GM18951 (cell line): Measurements from ENCODE around the gene FOXK2.
"Not testable (repeated sequence)": the region's sequence is repeated elsewhere in the genome, so short reads cannot be mapped to it uniquely, and the experiment has no call there.

Experiments used
- POLR2A ChIP-seq: IDR thresholded peaks from 4 replicates; pipeline ENCODE4 v1.6.1; 2011; ENCODE audit warnings: mild to moderate bottlenecking; ENCODE audit not compliant: insufficient read length, insufficient read depth; ENCODE audit errors: extremely low read depth
- in situ Hi-C: fragments of 300-500 bp; cut with MboI; formaldehyde crosslinking; loops from one replicate; pipeline ENCODE4 v1.12.0; 2022; ENCODE audit warnings: low sequenced_read_pairs, mixed read lengths, inconsistent platforms; ENCODE audit not compliant: unreplicated experiment

FOXK2 gene

DNA sequence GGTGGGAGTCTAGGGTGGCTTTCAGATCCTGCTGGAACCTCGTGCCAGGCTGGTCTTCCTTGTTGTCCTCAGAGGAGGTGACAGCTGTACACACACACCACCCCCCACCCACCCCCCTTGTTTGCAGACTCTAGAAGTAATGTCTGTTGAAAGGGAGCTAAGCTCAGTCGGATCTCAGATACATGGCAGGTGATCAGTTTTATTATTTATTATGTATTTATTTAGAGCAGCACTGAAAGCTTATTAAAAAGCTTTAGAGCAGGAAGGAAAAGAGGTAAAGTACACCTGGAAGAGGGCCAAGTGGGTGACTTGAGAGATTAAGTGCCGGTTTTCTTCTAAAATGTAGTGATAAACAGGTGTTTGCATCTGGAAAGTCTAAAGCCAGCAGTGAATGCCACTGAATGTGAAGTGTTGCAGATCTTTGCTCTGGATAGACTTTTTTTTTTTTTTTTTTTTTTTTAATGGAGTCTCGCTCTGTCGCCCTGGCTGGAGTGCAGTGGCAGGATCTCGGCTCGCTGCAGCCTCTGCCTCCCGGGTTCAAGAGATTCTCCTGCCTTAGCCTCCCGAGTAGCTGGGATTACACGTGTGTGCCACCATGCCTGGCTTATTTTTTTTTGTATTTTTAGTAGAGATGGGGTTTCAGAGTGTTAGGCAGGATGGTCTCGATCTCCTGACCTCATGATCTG, 40.2 kb downstream of the FOXK2 start:
- TF ChIP-seq POLR2A = no peak
- in situ Hi-C loops = no loop called here

DNA sequence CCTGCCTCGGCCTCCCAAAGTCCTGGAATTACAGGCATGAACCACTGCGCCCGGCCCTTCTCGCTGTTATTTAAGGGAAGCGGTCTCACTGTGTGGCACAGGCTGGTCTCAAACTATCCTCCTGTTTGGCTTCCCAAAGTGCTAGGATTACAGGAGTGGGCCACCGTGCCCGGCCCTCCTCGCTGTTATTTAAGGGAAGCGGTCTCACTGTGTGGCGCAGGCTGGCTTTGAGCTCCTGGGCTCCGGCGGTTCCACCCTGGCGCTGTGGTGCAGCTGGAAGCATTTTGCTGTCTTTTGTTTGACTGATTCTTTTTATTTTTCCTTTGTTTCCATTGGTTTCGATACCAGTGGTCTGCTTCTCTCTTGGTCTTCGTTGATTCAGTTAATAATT, 40.7 kb downstream of the FOXK2 start:
- in situ Hi-C loops = no loop called here
- TF ChIP-seq POLR2A = no peak

DNA sequence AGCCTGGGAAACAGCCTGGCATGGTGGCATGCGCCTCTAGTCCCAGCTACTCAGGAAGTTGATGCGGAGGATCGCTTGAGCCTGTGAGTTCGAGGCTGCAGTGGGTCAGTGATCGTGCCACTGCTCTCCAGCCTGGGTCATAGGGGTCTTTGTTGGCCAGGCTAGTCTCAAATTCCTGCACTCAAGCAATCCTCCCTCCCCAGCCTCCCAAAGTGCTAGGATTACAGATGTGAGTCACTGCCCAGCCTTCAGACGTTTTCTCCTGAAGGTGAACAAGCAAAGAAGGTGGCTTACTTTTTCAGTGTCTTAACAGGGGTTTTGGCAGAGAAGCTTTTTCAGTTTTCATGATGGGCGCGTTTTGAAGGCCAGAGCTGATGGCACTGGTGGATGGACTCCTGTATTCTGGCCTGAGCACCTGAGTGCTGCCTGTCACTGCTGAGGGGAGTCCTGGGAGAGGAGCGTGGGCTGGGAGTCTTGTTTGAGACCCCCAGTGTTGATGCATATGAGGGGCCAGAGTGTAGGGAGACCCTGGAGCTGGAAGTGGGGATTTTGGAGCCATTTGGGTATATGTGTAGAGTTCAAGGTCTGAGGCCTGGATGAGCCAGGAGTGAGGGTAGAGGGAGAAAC, 41.4 kb downstream of the FOXK2 start:
- TF ChIP-seq POLR2A = no peak
- in situ Hi-C loops = no loop called here

DNA sequence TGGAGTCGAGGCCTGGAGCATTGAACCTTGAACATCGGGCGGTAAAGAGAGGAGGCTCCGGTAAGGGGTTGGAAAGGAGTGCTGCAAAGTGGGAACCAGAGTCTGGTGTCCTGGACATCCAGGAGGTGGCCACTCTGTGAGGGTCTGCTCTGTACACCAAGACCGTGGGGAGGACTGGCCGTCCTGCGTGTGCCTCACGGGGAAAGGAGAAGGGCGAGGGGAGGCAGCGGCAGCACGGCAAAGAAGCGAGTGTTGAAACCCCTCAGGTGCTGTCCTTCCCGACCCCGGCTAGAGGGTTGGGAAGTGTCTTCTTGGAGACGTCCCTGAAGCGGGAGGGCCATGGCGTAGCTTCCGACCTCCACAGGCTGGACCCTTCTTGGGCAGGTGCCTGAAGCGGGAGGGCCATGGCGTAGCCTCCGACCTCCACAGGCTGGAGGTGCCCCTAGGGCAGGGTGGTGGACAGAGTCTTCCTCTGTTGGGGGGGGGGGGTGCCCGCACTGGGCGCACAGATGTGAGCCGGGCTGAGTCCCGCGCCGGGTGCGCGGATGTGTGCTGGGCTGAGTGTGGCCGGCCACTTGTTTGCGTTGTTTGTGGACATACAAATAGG, 42.0 kb downstream of the FOXK2 start:
- in situ Hi-C loops = no loop called here
- TF ChIP-seq POLR2A = no peak

DNA sequence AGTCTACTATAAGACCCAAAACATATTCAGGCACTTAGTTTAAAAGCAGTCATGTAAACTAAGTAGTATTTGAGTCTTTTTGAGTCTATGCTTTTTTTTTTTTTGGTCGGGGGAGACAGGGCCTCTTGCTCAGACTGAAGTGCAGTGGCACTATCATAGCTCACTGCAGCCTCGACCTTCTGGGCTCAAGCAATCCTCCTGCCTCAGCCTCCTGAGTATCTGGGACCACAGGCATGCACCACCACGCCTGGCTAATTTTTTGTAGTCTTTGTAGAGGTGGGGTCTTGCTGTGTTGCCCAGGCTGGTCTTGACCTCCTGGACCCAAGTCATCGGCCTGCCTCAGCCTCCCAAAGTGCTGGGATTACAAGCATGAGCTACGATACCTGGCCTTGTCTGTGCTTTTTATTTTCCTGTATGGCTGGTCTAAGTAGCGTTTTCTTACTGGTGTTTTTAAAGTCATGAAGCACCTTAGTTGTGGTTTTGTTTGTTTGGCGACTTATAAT, 43.2 kb downstream of the FOXK2 start:
- in situ Hi-C loops = not testable (repeated sequence)

DNA sequence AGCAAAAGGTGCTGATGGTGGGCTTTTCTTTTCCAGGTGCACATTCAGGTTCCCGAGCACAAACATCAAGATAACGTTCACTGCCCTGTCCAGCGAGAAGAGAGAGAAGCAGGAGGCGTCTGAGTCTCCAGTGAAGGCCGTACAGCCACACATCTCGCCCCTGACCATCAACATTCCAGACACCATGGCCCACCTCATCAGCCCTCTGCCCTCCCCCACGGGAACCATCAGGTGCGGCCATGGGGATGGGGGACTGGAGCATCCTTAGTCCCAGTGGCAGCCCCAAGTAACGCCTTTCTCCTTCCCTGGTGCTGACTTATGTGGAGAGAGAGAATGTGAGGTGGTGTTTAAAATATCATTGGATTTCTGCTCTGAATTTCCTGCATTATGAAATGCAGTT, 43.8 kb downstream of the FOXK2 start:
- TF ChIP-seq POLR2A = no peak
- in situ Hi-C loops = no loop called here

DNA sequence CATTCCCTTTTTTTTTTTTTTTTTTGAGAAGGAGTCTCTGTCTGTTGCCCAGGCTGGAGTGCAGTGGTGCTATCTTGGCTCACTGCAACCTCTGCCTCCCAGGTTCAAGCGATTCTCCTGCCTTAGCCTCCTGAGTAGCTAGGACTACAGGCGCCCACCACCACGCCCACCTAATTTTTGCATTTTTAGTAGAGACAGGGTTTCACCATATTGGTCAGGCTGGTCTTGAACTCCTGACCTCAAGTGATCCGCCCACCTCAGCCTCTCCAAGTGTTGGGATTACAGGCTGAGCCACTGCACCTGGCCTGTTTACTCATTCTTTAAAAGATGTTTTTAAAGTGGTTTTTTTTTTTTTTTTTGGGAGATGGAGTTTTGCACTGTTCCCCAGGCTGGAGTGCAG, 44.2 kb downstream of the FOXK2 start:
- in situ Hi-C loops = not testable (repeated sequence)

DNA sequence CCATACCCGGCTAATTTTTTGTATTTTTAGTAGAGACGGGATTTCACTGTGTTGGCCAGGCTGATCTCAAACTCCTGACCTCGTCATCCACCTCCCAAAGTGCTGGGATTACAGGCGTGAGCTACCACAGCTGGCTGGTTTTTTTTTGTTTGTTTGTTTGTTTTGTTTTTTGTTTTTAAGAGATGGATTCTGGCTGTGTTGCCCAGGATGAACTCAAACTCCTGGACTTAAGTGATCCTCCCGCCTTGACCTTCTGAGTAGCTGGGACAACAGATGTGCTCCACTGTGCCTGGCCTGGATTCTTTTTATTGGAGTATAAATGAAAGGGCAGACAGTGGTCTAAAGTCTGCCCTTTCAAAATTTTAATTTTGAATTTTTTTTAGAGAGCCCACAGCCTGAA, 44.7 kb downstream of the FOXK2 start:
- no peak for TF ChIP-seq POLR2A
- in situ Hi-C loops = no loop called here

DNA sequence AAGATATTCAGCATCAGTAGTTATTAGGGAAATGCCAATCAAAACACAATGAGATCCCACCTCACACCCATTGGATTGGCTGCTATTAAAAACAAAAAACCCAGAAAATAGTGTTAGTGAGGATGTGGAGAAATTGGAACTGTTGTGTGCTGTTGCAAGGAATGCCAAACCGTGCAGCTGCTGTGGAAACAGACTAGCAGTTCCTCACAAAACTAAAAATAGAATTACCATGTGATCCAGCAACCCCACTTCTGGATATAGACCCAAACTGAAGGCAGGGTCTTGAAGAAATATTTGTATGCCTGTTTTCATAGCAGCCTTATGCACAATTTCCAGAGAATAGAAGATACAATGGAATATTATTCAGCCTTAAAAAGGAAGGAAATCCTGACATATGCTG, 46.0 kb downstream of the FOXK2 start:
- TF ChIP-seq POLR2A = no peak
- in situ Hi-C loops = no loop called here

DNA sequence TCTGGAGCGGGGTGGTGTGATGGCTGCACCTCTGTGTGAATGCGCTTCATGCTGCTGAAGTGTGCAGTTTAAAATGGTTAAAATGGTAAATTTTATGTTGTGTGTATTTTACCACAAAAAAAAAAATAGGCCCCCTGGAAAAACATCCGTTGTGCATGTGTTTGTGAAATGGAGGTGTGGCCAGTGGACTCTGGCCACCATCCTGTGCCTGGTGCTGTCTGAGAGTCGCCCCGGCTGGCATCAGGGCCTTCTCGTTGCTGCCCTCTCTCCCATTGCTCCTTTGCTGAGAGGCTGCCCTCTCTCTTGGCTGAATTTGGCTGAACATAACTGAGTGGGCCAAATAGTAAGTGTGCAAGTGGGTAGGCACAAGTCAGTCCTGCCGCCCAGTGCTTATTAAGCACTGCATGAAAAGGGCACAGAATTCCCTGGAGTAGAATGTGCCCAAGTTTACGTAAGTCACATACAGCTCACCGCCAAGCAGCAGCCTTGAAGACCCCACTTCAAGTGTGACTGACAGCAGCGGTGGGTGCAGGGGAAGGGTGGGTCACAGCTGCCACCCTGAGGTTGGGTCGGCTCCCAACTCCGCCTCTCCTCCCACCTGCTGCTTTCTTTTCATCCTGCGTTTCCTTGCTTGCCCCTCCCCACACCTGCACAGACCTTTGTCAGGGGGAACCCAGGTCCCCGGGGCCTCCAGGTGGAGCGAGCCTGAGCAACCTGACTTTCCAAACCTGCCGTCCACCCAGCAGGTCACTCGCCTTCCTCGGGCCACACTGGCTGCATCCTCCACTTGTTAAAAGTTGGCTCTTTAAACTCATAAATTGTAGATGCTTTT, 46.8 kb downstream of the FOXK2 start:
- in situ Hi-C loops = no loop called here
- no peak for TF ChIP-seq POLR2A

DNA sequence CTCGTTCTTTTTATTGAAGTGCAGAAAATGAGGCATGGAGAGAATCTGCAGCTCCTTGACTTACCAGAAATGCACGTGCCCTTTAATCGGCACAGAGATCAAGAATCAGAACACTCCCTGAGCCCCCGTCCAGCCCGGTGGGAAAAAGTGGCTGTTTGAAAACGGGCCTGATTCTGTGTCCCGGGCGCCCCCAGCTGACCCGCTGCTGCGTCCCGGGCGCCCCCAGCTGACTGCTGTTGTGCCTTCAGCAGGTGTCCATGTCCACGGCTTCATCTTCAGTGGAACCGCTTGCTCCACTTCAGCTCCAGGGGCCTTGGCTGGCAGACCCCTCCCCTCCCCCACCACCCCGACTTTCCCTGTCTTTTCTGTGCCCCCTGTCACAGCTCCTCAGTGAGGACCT, 47.8 kb downstream of the FOXK2 start:
- in situ Hi-C loops = no loop called here

DNA sequence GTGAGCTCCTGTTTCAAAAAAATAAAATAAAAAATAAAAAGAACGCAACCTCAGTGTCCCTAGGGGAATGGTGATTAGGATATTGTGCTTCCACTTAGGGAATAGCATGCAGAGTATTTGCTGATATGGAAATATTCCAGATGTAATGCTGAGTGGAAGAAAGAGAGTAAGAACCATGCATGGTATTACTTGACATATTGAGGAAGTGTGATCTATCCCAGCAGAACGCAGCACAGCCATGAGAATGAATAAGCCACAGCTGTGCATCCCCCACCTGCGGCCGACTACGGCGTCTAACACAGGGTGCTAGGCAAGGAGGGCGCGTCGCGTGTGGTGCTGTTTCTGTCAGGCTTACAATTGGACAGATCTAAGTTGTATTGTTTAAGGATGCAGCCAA, 49.5 kb downstream of the FOXK2 start:
- in situ Hi-C loops = no loop called here
- no peak for TF ChIP-seq POLR2A

More for the DNA sequence above, 47.8 kb downstream of the FOXK2 start:
- no peak for TF ChIP-seq POLR2A

DNA sequence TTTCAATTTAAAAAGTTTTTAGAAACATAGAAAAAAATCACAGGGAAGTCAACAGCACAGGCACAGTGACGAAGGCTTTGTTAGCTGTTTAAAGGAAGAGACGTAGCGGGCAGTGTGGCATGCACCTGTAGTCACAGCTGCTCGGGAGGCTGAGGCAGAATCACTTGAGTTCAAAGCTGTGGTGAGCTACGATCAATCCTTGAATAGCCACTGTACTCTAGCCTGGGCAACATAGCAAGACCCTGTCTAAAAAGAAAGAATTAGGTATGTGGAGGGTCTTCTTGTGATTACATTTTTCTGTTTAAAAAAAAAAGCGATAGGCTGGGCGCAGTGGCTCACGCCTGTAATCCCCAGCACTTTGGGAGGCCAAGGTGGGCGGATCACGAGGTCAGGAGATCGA, 50.1 kb downstream of the FOXK2 start:
- in situ Hi-C loops = no loop called here

More for the DNA sequence above, 50.1 kb downstream of the FOXK2 start:
- no peak for TF ChIP-seq POLR2A
